ENCODE data around the gene TENM4. TPM values are rescaled to one million over a fixed set of nuclear protein-coding genes. Genes with fewer than 3 reads are reported as not detected.

The TENM4 gene
- total and polyA plus RNA-seq, 4 donors = 24.8 to 70.5 (median 38.1) TPM

- Histone ChIP-seq H3K4me1 (ENCODE audit: control insufficient read depth, insufficient read depth, low read length) (peaks cover 5% of the 10 kb centered on the region), H3K36me3 (ENCODE audit: control insufficient read depth, insufficient read depth, low read length) (peaks cover 10% of the 10 kb centered on the region), H3K27ac (ENCODE audit: low read depth, low read length) (no peak overlapping the region), H3K27me3 (ENCODE audit: control insufficient read depth, insufficient read depth, low read length) (no peaks in the 10 kb centered on the region), H3K4me3 (ENCODE audit: low read depth, low read length) (no peak overlapping the region), H3K9me3 (ENCODE audit: control insufficient read depth, insufficient read depth, low read length) (no peaks in the 10 kb centered on the region)
- WGBS (ENCODE audit: insufficient coverage) = 95% methylated on average over 3 of the region's 5 CpGs
- DNase-seq (ENCODE audit: low read depth in 4 of 6, low spot score in 6 of 6) = no peak
Observed at GRCh38 chr11:78744949-78745348, 695.9 kb downstream of the TENM4 start.

GRCh38 chr11:78744202-78744601 is 696.6 kb downstream of the TENM4 start:
- no peaks in the 10 kb centered on the region for H3K27me3 ChIP-seq (ENCODE audit: control insufficient read depth, insufficient read depth, low read length)
- no peaks in the 10 kb centered on the region for H3K9me3 ChIP-seq (ENCODE audit: control insufficient read depth, insufficient read depth, low read length)
- peaks cover 10% of the 10 kb centered on the region for H3K36me3 ChIP-seq (ENCODE audit: control insufficient read depth, insufficient read depth, low read length)
- H3K27ac ChIP-seq (ENCODE audit: low read depth, low read length) = no peak overlapping the region
- H3K4me3 ChIP-seq (ENCODE audit: low read depth, low read length) = no peak overlapping the region
- peaks cover 5% of the 10 kb centered on the region for H3K4me1 ChIP-seq (ENCODE audit: control insufficient read depth, insufficient read depth, low read length)
- no peak for DNase-seq (ENCODE audit: low read depth in 4 of 6, low spot score in 6 of 6)
- 97% methylated on average over 4 of the region's 6 CpGs for WGBS (ENCODE audit: insufficient coverage)

- peak in 1 of 6 donors; percentile 92 for DNase-seq (ENCODE audit: low read depth in 4 of 6, low spot score in 6 of 6)
- H3K36me3 ChIP-seq (ENCODE audit: control insufficient read depth, insufficient read depth, low read length) = peaks cover 10% of the 10 kb centered on the region
- no peaks in the 10 kb centered on the region for H3K9me3 ChIP-seq (ENCODE audit: control insufficient read depth, insufficient read depth, low read length)
- H3K27me3 ChIP-seq (ENCODE audit: control insufficient read depth, insufficient read depth, low read length) = no peaks in the 10 kb centered on the region
- H3K4me3 ChIP-seq (ENCODE audit: low read depth, low read length) = no peak overlapping the region
- no peak overlapping the region for H3K27ac ChIP-seq (ENCODE audit: low read depth, low read length)
- H3K4me1 ChIP-seq (ENCODE audit: control insufficient read depth, insufficient read depth, low read length) = peaks cover 5% of the 10 kb centered on the region
- 67% methylated on average over 3 of the region's 6 CpGs for WGBS (ENCODE audit: insufficient coverage)
Observed at GRCh38 chr11:78742430-78742829, 698.4 kb downstream of the TENM4 start.

GRCh38 chr11:78741741-78742140 is 699.1 kb downstream of the TENM4 start:
- no peaks in the 10 kb centered on the region for H3K27me3 ChIP-seq (ENCODE audit: control insufficient read depth, insufficient read depth, low read length)
- H3K36me3 ChIP-seq (ENCODE audit: control insufficient read depth, insufficient read depth, low read length) = peaks cover 10% of the 10 kb centered on the region
- peaks cover 5% of the 10 kb centered on the region for H3K4me1 ChIP-seq (ENCODE audit: control insufficient read depth, insufficient read depth, low read length)
- no peaks in the 10 kb centered on the region for H3K9me3 ChIP-seq (ENCODE audit: control insufficient read depth, insufficient read depth, low read length)
- no peak overlapping the region for H3K4me3 ChIP-seq (ENCODE audit: low read depth, low read length)
- no peak overlapping the region for H3K27ac ChIP-seq (ENCODE audit: low read depth, low read length)
- 100% methylated on average over 3 of the region's 7 CpGs for WGBS (ENCODE audit: insufficient coverage)
- no peak for DNase-seq (ENCODE audit: low read depth in 4 of 6, low spot score in 6 of 6)

- no peaks in the 10 kb centered on the region for H3K27me3 ChIP-seq (ENCODE audit: control insufficient read depth, insufficient read depth, low read length)
- peak in 2 of 6 donors; percentile 64 to 81 for DNase-seq (ENCODE audit: low read depth in 4 of 6, low spot score in 6 of 6)
- H3K27ac ChIP-seq (ENCODE audit: low read depth, low read length) = no peak overlapping the region
- H3K4me1 ChIP-seq (ENCODE audit: control insufficient read depth, insufficient read depth, low read length) = peaks cover 5% of the 10 kb centered on the region
- WGBS (ENCODE audit: insufficient coverage) = 54% methylated on average over 4 of the region's 12 CpGs
- peaks cover 10% of the 10 kb centered on the region for H3K36me3 ChIP-seq (ENCODE audit: control insufficient read depth, insufficient read depth, low read length)
- no peak overlapping the region for H3K4me3 ChIP-seq (ENCODE audit: low read depth, low read length)
- no peaks in the 10 kb centered on the region for H3K9me3 ChIP-seq (ENCODE audit: control insufficient read depth, insufficient read depth, low read length)
Observed at GRCh38 chr11:78740199-78741071, 700.4 kb downstream of the TENM4 start.

- WGBS (ENCODE audit: insufficient coverage) = 100% methylated on average over 1 of the region's 1 CpG
- H3K4me3 ChIP-seq (ENCODE audit: low read depth, low read length) = no peak overlapping the region
- no peaks in the 10 kb centered on the region for H3K27me3 ChIP-seq (ENCODE audit: control insufficient read depth, insufficient read depth, low read length)
- DNase-seq (ENCODE audit: low read depth in 4 of 6, low spot score in 6 of 6) = no peak
- no peak overlapping the region for H3K27ac ChIP-seq (ENCODE audit: low read depth, low read length)
- peaks cover 5% of the 10 kb centered on the region for H3K4me1 ChIP-seq (ENCODE audit: control insufficient read depth, insufficient read depth, low read length)
- peaks cover 8% of the 10 kb centered on the region for H3K36me3 ChIP-seq (ENCODE audit: control insufficient read depth, insufficient read depth, low read length)
- H3K9me3 ChIP-seq (ENCODE audit: control insufficient read depth, insufficient read depth, low read length) = no peaks in the 10 kb centered on the region
Observed at GRCh38 chr11:78737891-78738290, 702.9 kb downstream of the TENM4 start.

- no CpG with 5 or more reads among the region's 3 CpGs for WGBS (ENCODE audit: insufficient coverage)
- Histone ChIP-seq H3K27ac (ENCODE audit: low read depth, low read length) (no peak overlapping the region), H3K27me3 (ENCODE audit: control insufficient read depth, insufficient read depth, low read length) (no peaks in the 10 kb centered on the region), H3K4me3 (ENCODE audit: low read depth, low read length) (no peak overlapping the region), H3K36me3 (ENCODE audit: control insufficient read depth, insufficient read depth, low read length) (peaks cover 11% of the 10 kb centered on the region), H3K4me1 (ENCODE audit: control insufficient read depth, insufficient read depth, low read length) (peaks cover 5% of the 10 kb centered on the region), H3K9me3 (ENCODE audit: control insufficient read depth, insufficient read depth, low read length) (no peaks in the 10 kb centered on the region)
- peak in 1 of 6 donors; percentile 59 for DNase-seq (ENCODE audit: low read depth in 4 of 6, low spot score in 6 of 6)
Observed at GRCh38 chr11:78737301-78737700, 703.5 kb downstream of the TENM4 start.

- Histone ChIP-seq H3K27ac (ENCODE audit: low read depth, low read length) (no peak overlapping the region), H3K4me1 (ENCODE audit: control insufficient read depth, insufficient read depth, low read length) (peaks cover 8% of the 10 kb centered on the region), H3K27me3 (ENCODE audit: control insufficient read depth, insufficient read depth, low read length) (no peaks in the 10 kb centered on the region), H3K9me3 (ENCODE audit: control insufficient read depth, insufficient read depth, low read length) (no peaks in the 10 kb centered on the region), H3K4me3 (ENCODE audit: low read depth, low read length) (no peak overlapping the region), H3K36me3 (ENCODE audit: control insufficient read depth, insufficient read depth, low read length) (peaks cover 14% of the 10 kb centered on the region)
- DNase-seq (ENCODE audit: low read depth in 4 of 6, low spot score in 6 of 6) = no peak
Observed at GRCh38 chr11:78735711-78736110, 705.1 kb downstream of the TENM4 start.

- Histone ChIP-seq H3K36me3 (ENCODE audit: control insufficient read depth, insufficient read depth, low read length) (peaks cover 30% of the 10 kb centered on the region), H3K27me3 (ENCODE audit: control insufficient read depth, insufficient read depth, low read length) (no peaks in the 10 kb centered on the region), H3K4me1 (ENCODE audit: control insufficient read depth, insufficient read depth, low read length) (peaks cover 5% of the 10 kb centered on the region), H3K27ac (ENCODE audit: low read depth, low read length) (no peak overlapping the region), H3K4me3 (ENCODE audit: low read depth, low read length) (no peak overlapping the region), H3K9me3 (ENCODE audit: control insufficient read depth, insufficient read depth, low read length) (no peaks in the 10 kb centered on the region)
- no peak for DNase-seq (ENCODE audit: low read depth in 4 of 6, low spot score in 6 of 6)
Observed at GRCh38 chr11:78733031-78733430, 707.8 kb downstream of the TENM4 start.

- no peak overlapping the region for H3K27ac ChIP-seq (ENCODE audit: low read depth, low read length)
- H3K27me3 ChIP-seq (ENCODE audit: control insufficient read depth, insufficient read depth, low read length) = no peaks in the 10 kb centered on the region
- peaks cover 5% of the 10 kb centered on the region for H3K4me1 ChIP-seq (ENCODE audit: control insufficient read depth, insufficient read depth, low read length)
- no peak overlapping the region for H3K4me3 ChIP-seq (ENCODE audit: low read depth, low read length)
- 58% methylated on average over 6 of the region's 11 CpGs for WGBS (ENCODE audit: insufficient coverage)
- no peaks in the 10 kb centered on the region for H3K9me3 ChIP-seq (ENCODE audit: control insufficient read depth, insufficient read depth, low read length)
- H3K36me3 ChIP-seq (ENCODE audit: control insufficient read depth, insufficient read depth, low read length) = peaks cover 30% of the 10 kb centered on the region
- no peak for DNase-seq (ENCODE audit: low read depth in 4 of 6, low spot score in 6 of 6)
Observed at GRCh38 chr11:78732246-78732645, 708.6 kb downstream of the TENM4 start.
